MV-4-11 (cell line): ENCODE measurements around the gene PALB2.

Experiments used
- DNase-seq: peaks from one replicate; lab custom pipeline; 2025; lab: John Stamatoyannopoulos, UW

PALB2 gene

DNA sequence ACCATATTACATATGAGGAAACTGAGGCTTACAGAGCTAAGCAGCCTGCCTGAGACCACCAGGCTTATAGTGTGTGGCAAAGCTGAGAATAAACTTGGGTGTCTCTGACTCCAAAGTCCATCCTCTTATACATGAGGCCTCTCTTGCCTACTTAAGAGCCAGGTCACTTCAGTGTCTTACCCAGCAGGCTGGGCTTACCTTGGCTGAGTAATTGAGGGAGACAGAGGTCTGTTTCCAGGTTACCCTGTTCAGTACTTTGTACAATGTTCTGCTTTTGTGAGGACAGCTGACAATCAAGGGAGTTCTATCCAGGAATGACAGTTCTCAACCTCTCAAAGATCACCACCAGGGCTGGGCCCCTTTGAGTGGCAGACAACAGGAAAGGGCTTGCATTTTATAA, 59.3 kb downstream of the PALB2 start:
- DNase-seq, result no peak

DNA sequence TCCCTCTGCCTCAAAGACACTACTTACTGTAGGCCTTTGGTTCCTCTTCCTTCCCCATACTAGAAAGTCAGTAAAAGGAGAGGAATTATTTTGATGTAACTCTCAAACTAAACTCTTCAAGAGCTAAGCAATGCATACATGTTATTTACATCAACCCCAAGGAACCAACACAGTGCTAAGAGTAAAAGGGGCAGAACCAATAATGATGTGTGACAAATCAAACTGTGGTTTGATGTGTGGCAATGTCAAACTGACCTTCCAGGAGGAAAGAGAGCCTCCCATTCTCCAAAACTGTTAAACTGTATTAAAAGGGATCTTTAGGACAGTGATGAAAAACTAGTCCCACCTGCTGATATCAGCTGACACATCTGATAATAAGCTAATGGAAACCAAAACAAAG, 60.7 kb downstream of the PALB2 start:
- DNase-seq, result no peak

- DNase-seq, result no peak
Measured at GRCh38 chr16:23579371-23579770, 61.7 kb downstream of the PALB2 start.

DNA sequence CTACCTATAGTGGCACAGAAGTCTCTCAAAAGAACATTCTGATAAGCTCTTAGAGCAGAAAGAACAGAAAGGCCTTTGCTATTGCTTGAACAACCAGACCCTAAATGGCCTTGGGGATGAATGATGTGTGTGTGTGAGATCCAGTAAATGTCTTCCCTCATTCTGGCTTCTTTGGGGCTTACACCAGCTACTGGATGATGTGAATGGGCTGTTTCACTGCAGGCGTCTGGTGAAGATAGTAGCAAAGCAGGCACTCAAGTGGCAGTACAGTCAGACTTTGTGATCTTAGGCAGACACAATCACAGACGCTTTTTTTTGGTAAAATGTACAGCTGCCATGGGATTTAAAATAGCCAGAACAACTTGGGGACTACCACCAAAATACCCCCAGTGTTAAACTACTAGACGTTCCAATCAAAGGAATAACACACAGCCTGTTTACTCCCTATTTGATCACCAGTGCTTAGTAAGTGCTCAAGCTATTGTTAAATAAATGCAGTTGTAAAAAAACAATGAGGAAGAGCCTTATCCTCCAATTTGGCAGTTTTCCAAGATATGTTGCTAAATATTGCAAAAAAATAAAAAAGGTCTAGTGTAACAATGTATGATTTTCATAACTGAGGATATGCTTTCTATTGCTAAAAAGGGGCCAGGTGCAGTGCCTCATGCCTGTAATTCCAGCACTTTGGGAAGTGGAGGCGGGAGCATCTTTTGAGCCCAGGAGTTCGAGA, 62.8 kb downstream of the PALB2 start:
- peak; percentile 7 for DNase-seq

DNA sequence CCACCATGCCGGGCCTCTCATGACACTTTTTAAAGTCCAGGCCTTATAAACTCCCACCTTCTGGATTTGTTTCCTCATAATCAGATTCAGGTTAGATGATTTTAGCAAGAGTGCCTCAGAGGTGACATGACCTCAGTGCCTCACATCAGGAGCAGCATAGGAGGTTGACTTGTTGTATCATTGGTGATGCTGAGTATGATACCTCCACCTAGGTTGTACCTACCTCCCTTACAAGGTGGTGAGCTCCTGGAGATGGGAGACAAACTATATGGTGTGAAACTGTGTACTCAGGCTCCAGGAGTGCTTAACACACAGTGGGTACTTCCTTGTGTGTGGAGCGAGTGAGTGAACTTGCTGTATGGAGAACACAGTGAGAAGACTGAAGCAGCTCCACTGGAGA, 63.6 kb downstream of the PALB2 start:
- DNase-seq, result no peak

DNA sequence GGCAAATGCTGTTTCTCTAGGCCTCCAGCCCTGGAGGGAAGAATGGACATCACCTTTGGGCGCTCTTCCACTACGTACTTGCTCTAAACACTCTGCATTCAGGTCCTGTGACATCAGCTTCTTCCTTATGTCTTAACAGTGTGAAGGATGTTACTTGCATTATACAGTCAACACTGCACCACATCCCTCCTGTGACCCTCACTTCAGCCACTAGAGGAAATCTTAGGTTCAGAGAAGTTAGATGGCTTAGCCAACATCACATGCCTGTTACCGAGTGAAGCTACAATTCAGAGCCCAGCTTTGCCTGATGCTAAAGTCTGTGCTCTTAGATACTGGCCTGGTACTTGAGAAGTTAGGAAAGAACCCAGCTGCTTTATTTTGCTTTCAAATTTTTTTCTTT, 65.3 kb downstream of the PALB2 start:
- DNase-seq, result peak; percentile 11

GRCh38 chr16:23573817-23574216, 67.3 kb downstream of the PALB2 start:
- no peak for DNase-seq

GRCh38 chr16:23572394-23572793, 68.7 kb downstream of the PALB2 start:
- DNase-seq, result no peak

GRCh38 chr16:23571895-23572294, 69.2 kb downstream of the PALB2 start:
- no peak for DNase-seq

DNA sequence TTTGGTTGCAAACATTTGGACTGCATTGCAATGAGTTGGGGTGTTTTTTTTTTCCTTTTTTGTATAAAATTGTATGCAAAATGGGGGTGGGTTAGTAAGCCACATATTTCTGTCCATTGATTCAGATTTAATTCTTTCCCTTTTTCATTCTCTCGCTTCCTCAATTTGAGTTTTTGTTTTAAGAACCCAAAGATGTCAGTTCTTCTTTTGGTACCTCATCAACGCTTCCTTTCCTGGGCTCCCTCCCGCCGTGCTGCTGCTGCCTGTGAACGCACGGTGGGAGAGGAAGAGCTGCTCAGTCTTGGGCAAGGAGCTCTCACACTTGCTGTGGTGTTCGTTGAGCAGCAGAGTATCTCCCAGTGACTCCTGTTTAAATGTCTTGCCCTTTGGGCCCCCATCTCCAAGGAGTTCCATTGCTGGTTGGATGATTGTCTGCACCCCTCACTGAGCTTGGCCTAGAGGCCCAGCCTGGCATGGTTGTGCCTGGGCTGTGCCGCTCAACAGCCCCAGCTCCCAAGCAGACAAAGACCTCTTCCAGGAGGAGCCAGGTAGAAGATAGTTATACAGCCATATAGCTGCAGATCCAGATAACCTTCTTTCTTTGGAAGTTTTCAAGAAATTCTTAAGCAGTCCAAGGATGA, 70.0 kb downstream of the PALB2 start:
- DNase-seq, result peak; percentile 95

GRCh38 chr16:23567602-23568001, 73.5 kb downstream of the PALB2 start:
- DNase-seq, result no peak

DNA sequence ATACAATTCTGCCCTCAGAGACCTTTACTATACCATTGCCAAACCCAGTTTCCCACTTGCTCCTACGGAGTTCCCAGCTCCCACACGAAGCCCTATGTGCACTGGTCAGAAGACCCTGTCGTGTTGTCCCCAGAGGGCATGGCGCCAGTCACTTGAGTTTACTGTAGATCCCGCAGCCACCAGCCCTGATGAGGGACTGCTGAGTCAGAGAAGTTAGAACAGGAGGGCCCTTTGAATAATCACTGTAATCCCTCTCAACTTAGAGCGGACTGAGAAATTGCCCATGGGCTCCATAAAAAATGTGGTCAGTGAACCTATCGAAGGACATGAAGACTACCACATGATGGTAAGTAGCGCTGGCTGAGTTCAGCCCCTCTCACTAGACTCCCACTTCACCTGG, 74.4 kb downstream of the PALB2 start:
- no peak for DNase-seq

GRCh38 chr16:23564575-23565363, 76.3 kb downstream of the PALB2 start:
- no peak for DNase-seq

- DNase-seq, result no peak
Measured at GRCh38 chr16:23563186-23563585, 77.9 kb downstream of the PALB2 start.

- no peak for DNase-seq
Measured at GRCh38 chr16:23562505-23562904, 78.6 kb downstream of the PALB2 start.

DNA sequence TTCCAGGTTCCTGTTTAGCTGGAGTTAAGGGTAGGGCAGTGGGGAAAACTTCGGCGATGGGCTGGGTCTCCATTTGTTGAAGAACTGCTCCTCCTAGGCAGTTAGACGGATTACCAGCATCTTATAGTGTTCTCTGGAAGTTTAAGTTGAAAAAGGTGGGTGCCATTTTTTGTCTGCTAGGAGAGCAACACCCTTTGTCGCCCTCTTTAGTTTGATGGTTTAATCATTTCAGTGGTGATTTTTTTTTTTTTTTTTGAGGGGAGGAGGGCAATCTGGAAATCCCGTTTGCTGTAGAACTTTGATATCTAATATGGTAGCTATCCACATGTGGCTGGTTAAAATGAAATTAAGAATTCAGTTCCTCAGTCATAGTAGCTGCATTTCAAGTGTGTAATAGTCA, 79.5 kb downstream of the PALB2 start:
- no peak for DNase-seq

DNA sequence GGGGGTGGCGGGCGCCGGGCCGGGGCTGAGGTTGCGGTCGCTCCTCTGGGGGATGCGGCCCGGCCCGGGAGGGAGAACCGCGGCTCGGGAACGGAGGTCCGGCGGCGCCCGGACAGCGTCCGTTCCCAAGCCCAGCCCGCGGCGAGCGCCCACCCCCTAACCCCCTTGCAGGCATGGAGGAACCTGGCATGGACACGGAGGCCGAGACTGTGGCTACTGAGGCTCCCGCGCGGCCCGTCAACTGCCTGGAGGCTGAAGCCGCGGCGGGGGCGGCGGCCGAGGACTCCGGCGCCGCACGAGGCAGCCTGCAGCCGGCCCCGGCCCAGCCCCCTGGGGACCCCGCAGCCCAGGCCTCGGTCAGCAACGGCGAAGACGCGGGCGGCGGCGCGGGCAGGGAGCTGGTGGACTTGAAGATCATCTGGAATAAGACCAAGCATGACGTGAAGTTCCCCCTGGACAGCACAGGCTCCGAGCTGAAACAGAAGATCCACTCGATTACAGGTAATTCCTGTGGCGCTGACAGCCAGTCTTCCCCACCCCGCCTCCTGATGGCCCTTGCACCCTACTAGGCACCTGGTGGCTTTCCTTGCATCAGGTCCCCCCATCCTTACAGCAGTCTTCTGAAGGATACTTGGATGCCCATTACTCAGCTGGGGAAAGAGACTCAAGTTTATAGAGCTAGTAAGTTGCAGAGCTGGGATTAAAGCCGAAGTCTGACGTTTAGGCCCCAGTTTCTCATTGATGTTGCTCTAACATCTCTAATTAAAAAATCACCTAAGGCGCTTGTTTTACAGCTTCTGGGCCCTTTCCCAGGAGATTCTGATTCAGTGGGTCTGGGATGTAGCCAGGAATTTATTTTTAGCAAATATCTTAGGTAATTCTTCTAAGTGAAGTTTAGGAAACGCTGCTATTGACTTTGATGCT, 83.1 kb downstream of the PALB2 start:
- no peak for DNase-seq

DNA sequence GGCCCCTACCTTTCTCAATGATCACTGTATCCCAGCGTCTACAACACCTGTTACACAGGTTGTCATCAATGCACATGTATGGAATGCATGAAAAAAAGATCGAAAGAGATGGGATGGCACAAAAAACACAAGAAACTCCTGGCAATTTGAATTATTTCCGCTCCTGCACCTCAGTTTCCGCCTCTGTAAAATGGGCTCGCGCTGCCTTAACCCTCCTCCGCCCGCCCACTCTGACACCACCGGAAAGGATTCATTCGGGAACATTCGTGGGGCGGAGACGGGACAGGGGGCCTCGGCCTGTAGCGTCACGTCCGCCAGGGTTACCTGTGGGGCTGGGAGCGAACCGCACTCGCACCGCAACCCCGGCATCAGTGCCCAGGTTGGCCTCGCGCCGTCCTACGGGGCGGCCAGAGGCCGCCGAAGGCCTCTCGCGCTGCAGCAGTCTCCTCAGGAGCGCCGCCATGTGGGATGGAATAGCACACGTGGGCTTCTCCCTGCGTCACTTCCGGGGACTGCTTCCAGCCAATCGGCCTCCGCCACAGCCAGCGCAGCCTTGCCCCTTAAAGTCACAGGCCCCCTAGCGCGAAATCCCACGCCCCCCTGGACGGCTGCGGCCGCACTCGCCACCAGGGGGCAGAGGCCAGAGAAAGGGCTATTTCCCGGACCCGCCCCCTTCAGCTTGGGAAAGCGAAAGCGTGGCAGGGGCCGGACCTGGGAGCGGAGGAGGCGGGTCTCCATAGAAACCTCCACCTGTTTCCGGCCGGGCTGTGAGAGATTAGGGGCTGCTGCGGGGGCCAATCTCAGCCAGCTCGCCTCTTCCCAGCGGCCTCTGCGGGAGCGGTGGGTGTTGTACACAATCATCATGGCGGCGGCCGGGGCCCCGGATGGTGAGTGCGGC, 84.0 kb downstream of the PALB2 start, which contains the start of the genes EARS2 and UBFD1:
Gene EARS2 (minus strand): TSS at position 470 of the 898 bp plus-strand sequence. CDS start 7 bp downstream, at position 463.
Gene UBFD1 (plus strand): TSS at position 847 of the 898 bp plus-strand sequence. CDS start 16 bp downstream, at position 863.
- peak; percentile 98 for DNase-seq

GRCh38 chr16:23554536-23554935, 86.6 kb downstream of the PALB2 start:
- no peak for DNase-seq
